Effector CD4-positive, alpha-beta T cell (primary cell): ENCODE results near the gene FADS2.

Source experiments
- DNase-seq: peaks from one replicate; pipeline ENCODE4 v3.0.0-alpha.2; 2020

The FADS2 gene

DNA sequence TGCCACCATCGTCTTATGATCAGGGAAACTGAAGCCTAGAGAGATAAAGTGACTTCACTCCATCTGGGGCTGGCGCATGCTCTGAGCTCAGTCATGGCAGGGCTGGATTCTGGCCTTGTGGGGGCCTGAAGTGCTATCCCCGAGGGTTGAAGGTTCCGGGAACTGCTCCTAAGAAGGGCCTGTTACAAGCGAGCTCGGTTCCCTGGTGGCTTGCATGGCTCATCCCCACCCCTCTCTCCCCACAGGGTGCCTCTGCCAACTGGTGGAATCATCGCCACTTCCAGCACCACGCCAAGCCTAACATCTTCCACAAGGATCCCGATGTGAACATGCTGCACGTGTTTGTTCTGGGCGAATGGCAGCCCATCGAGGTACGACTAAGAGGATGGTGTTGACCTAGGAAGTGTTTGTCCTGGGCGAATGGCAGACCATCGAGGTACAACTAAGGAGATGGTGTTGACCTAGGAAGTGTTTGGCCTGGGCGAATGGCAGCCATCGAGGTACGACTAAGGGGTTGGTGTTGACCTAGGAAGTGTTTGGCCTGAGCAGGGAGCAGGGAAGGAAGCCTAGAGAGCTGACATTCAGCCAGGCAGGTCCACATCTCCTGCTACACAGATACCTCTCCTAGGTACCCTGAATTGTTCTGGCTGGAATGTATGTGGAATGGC is 19.9 kb downstream of the FADS2 start:
- no peak for DNase-seq

DNA sequence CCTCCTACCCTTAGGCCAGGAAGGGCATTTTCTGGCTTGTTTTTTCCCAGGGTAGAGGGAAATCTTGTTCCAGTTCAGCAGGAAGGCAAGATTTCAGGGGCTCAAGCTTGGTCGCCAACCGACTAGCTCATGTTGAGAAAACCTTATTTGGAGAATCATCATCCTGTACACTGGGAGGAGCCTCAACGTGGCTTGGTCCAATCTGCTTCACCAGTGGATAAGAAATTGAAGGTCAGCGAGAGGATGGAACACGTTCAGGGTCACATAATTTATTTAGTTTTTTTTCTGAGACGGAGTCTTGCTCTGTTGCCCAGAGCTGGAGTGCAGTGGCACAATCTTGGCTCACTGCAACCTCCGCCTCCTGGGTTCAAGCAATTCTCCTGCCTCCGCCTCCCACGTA is 20.5 kb downstream of the FADS2 start:
- no peak for DNase-seq

DNA sequence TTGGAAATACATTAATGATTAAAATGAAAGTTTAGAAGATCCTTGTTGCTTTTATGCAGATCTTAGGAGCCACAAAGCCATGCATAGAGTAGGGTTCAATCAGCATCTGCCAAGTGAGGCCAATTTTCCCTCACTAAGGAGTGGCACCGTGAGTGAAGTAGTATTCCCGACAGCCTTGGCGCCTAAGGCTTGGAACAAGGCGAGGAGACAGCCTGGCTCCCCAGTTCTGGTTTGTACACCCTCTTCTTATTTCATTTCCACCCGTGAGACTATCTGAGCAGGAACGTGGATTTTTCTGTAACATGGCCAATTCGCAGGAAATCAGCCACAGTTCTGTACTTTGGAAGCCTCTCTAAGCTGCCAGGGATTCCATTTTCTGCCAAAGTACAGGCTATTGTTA is 22.6 kb downstream of the FADS2 start:
- DNase-seq, result no peak

DNA sequence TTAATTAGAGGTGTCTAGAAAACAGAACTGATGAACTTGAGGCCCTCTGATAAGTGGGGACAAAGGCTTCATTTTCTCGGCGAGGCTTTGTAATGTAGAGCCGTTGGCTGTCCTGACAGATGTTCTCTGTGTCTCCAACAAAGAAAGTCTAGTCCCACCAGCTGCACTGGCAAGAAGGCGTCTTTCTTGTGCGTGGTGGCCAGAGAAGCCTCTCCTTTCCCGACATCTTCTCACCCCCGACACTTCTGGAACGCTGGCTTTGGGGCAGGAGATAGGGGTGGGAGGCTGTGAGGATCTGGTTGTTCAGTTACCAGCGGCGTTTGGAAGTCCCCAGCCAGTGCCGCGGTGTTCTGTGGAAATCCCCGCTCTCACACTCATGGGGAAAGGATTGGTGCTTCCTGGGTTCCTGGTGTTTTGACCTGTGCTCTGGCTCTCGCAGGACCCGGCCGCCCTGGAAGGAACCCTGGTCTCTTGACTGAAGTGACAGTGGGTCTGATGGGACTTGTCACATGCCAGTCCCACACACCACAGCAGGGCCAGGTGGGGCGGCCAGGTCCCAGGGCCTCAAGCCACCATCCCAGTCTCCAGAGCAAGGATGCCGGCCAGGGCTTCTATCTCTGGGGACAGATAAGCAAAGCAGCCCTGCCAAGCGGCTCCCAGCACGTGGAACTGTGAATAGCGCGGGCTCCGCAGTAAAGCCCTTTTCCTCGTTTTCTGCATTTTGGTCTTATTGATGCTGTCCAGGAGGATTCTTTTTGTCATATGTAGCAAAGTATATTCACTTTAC is 23.2 kb downstream of the FADS2 start:
- DNase-seq, result no peak

DNA sequence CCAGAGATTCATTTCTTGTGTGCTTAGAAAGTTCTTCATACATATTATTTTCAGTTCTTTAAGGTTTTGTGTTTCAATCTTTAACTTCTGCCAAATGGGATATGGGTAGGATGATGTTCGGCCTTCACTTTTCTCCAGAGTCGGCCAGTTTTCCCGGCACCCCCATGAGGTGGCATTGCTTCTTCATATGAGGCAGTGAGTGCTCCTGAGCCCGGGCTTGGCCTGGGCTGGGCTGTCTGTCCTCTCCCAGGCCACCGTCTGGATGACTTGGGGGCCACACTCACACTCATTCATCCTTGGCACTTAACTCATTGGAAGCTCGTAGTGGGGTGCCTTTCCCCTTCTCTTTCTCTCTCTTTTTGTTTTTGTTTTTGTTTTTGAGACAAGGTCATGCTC is 23.8 kb downstream of the FADS2 start:
- no peak for DNase-seq

DNA sequence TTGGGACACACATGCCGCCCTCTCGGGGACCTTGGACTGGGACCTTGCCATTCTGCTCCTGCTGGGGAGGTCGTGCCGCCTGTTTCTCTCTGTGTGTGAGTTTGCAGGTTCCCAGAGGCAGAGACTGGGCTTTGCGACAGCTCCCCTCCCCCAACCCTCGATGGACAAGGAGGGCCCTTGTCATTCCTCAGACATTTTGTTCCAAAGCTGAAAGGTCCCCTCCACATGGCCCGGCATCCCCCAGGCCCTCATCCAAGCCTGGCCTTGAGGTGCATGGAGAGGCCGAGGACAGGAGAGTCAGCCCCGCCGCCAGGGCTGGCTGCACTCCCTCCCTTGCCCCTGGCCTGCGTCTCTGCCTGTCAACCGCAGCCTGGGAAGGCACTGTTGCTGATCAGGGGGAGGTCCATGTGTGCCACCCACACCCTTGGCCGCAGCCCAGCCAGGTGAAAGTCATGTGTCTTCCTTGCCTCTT is 25.6 kb downstream of the FADS2 start:
- DNase-seq, result no peak

DNA sequence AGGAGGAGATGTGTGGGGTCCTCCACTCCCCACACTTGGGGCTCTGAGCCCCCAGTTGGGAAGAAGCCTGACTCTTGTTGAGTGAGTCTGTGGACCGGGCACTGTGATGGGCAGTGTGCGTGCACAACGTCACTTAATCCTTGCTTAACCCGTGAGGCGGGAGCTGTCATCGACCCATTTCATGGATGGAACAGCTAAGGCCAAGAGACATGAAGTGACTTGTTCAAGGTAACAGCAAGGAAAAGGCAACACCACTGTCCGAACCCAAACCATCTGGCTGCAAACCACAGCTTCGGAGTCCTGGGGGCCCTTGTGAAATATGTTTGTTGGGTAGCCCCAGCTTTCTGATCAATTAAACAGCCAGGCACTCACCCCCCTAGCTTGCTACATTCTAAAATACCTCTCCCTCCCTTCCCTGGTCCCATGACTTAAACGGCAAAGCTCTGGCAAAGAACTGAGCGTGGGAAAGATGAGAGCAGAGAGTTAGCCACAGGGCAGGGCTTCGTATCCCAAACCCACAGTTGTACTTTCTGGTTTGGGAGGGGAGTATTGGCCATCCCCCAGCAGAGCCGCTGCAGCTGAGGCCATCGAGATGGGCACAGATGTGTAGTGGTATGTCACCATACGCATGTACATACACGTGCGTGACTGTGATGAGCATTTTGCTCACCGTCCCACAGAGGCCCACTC is 26.3 kb downstream of the FADS2 start:
- no peak for DNase-seq

DNA sequence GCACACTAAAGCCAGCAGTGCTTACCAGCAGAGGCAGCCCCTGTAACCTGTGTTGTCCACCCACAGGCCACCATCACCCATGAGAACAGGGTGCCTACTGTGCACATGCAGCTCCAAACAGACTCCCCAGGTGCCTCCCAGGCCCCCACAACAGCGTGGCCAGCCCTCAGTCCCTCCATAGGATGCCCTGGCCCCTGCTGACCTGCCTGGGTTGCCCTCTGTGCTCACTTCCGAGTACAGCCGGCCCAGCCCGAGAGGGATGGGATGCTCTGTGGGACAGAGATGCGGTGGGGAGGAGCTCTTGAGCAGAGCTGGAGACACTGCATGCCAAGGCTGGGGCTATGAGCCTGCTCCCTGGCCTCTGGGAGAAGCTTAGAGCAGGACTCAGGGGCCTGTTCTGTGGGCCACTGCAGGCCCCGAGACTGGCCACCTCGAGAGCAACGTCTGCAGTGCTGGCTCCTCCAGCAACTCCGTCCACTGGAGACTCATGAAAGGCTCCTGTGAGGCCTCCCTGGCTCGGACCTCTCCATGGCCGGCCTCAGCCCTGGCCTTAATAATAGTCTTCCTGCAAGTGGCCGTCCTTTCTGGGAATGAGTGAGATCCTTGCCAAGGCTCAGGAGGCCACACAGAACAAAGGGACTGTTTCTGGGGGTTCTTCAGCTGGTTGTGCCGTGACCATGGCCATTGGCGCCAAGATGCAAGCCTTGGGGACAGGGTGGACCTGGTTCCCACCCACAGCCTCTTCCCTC is 27.0 kb downstream of the FADS2 start:
- no peak for DNase-seq

DNA sequence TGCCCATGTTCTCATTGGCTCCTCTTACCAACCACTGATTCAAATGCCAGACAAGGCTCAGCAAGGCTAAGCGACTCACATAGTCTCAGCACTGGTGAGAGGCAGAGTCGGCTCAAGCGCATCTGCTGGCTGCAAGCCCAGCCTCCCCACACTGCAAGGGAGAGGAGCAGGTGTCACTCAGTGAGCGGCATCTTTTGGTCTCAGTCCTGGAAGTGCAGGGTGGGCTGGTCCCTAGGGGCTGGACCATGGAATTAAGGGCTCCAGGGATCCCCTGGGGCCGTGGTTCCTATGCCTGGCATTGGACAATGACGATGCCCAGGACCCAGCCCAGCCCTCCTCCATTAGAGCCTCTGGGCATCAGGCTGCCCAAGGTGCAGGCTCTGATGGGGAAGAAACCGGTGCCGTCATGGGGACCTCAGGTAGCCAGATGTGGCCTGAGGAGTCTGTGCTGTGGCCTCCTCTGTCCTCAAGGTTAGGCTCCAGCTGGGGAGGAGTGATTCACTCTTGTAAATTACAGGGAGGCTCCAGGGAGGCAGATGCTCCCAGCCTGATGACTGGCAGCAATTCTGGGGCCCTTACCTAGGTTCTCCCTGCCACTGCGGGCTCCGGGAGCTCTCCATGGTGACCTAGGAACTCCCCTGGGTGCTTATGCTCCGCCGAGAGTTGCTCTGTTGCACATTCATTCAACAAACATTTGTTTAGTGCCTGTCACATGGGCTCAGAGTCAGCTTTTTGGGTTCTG is 28.0 kb downstream of the FADS2 start:
- DNase-seq, result no peak

DNA sequence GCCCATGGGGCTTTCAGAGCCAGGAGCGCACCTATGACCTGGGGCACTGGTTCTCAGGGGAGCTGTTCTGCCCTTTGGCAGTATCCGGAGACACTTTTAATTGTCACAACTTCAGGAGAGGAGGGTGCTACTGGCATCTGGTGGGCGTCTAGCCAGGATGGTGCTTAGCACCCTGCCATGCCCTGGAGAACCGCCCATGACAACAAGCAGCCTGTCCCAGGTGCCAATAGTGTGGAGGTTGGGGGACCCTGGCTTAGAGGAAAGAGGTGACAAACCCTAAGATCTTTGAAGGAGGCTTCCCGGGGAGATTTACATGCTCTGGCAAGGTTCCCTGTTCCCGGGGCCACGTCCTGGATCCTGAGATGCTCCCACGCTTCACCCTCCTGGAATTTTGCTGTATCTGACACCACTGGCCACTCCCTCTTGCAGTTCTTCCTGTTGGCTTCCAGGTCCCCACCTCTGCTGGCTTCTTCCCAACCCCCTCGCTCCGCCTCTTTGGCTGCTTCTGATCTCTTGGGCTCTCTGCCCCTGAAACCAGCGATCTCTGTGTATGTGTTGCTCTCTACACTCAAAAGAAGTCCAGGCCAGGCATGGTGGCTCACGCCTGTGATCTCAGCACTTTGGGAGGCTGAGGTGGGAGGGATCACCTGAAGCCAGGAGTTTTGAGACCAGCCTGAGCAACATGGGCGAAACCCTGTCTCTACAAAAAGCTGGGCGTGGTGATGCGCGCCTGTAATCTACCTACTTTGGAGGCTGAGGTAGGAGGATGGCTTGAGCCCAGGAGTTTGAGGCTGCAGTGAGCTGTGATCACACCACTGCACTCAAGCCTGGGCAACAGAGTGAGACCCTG is 32.2 kb downstream of the FADS2 start:
- no peak for DNase-seq

DNA sequence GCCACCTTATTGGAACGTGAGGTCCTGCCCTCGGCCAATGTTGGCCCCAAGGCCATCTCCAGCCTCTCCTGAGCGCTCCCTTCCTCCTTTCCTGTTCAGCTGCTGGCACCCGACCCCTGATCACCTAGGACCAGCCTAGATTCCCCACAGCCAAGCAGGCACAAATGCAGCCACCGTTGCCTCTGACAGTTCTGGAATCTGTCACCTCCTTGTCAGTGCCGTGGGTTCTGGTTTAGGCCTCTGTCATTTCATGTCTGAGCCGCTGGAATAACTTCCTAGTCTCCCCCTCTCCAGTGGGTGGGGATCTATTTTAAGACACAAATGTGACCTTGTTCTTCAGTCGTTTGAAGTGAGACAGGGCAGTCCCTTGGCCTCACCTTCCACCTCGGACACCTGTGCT is 33.5 kb downstream of the FADS2 start:
- DNase-seq, result no peak

DNA sequence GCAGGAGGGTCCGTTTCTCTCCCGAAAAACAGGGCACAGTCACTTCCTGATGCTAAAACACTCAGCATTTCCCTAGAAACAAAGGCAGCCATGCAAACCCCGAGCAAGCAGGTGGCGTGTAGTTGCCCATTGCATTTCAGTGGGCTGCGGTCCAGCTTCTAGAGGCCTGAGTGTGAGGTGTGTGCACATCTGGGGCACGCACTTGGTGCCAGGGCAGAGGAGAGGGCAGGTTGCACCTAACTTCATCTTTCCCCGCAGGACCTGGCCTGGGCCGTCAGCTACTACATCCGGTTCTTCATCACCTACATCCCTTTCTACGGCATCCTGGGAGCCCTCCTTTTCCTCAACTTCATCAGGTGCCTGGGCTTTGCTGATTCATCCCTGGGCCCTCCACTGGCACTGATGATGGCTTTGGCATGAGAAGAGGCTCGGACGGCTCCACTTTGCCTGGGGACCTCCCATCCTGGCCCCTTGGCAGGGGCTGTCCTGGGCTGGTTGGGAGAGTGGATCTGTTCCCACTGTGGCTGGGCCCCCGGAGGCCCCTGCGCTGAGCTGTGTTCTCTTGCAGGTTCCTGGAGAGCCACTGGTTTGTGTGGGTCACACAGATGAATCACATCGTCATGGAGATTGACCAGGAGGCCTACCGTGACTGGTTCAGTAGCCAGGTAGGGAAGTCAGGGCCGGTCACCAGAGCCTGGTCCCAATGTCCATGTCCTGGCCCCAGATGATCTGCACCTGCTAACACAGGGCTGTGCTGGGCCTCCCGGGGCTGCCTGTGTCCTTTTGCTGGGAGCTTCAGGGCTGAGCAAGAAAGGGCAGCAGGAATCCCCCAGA is 34.8 kb downstream of the FADS2 start:
- DNase-seq, result no peak

DNA sequence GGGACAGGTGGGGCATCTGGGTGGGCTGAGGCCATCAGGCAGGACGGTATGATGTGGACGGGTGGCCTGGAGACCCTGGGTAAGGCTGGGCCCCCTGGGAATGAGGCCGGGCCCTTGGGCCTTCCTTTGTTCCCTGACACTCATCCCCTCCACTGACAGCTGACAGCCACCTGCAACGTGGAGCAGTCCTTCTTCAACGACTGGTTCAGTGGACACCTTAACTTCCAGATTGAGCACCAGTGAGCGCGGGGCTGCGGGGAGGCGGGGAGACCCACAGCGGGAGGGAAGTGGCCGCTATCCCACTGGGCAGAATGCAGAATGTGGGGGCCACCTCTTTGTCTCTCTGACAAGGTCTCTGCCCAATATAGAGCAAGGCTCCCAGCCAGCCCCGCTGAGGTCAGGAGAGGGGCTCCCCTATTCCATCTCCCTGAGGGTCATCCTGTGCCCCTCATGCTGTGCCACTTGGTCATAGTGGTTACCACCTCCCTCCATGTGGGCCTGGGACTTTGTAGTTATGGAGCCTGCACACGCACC is 35.5 kb downstream of the FADS2 start:
- DNase-seq, result no peak

DNA sequence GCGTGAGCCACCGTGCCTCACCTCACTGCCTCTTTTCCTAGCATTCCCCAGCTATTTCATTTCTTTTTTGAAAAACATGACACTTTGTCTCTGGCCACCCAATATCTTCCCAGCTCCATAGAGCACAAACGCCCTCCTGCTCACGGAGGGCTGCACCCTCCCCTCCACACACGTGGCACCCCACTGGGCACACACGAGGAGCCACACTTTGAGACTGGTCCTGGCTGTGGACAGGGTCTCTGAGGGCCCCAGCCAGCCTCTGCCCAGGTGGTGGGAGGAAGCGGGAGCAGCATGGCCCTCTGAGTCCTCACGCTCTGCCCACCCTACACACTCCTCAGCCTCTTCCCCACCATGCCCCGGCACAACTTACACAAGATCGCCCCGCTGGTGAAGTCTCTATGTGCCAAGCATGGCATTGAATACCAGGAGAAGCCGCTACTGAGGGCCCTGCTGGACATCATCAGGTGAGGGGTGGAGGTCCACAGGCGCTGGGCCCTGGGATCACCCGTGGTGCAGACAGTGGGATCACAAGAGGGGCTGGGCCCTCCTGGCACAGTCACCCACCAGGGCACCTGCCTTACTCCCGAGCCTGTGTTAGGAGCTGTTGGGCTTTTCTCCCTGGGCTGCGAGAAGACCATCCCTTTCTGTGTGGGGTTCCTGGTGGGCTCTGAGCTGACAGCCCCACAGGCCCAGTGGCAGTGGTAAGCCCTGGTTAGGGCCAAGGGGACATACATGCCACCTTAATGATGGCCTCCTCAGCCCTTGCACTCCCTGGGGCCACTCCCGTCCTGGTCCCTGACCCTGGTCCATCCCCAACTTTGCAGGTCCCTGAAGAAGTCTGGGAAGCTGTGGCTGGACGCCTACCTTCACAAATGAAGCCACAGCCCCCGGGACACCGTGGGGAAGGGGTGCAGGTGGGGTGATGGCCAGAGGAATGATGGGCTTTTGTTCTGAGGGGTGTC is 37.0 kb downstream of the FADS2 start:
- no peak for DNase-seq

DNA sequence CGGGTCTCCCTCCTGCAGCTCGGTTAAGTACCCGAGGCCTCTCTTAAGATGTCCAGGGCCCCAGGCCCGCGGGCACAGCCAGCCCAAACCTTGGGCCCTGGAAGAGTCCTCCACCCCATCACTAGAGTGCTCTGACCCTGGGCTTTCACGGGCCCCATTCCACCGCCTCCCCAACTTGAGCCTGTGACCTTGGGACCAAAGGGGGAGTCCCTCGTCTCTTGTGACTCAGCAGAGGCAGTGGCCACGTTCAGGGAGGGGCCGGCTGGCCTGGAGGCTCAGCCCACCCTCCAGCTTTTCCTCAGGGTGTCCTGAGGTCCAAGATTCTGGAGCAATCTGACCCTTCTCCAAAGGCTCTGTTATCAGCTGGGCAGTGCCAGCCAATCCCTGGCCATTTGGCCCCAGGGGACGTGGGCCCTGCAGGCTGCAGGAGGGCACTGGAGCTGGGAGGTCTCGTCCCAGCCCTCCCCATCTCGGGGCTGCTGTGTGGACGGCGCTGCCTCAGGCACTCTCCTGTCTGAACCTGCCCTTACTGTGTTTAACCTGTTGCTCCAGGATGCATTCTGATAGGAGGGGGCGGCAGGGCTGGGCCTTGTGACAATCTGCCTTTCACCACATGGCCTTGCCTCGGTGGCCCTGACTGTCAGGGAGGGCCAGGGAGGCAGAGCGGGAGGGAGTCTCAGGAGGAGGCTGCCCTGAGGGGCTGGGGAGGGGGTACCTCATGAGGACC is 38.3 kb downstream of the FADS2 start:
- no peak for DNase-seq

DNA sequence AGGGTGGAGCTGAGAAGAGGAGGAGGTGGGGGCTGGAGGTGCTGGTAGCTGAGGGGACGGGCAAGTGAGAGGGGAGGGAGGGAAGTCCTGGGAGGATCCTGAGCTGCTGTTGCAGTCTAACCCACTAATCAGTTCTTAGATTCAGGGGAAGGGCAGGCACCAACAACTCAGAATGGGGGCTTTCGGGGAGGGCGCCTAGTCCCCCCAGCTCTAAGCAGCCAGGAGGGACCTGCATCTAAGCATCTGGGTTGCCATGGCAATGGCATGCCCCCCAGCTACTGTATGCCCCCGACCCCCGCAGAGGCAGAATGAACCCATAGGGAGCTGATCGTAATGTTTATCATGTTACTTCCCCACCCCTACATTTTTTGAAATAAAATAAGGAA is 38.9 kb downstream of the FADS2 start:
- DNase-seq, result no peak

DNA sequence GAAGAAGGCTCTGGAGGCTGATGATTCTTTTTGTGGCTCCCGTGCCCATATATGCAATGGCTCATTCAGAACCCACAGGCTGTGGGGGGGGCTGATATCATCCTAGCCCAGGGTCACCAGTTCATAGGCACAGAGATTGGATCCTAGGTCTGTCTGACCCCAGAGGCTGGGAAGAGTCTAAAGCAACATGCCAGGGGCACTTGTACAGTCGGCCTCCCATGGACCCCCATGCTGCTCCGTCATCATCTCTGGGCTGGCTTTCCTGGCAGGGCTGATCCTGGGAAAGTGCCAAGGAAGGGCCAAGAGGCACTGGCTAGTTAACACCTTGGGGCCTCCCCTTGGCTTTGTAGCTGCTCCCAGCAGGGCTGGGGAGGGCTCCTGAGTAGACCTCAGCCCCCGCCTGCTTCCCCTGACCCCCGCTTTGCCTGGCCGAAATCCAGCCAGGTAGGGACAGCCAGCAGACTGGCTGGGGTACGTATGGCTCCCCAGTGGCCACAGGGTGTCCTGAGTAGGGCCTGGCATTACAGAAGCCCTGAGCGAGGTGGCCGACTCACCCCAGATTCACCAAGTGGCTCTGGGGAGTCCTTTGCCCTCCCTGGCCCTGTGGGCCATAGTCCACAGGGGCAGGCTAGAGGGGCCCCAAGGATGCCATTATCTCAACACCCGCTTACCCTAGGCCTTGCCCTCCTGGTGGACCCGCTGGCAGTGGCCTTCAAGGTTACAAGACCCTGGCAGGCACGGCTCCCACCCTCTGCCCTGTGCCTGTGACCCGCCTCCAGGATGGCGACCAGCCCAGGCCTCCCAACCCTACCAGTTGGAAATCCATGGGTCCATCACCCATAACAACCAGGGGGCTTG is 40.7 kb downstream of the FADS2 start:
- no peak for DNase-seq

DNA sequence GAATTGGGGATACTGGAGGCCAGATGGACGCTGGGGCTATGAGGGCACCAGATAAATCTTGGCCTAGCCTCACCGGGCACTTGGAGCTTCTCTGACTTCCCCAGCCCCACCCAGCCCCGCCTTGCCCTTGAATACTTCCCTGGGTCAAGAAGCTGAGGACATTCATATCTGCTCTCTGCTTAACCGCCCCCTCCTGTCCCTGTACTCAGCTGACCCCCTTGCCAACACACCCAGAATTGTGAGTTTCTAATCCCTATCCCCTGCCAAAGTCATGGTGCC is 41.3 kb downstream of the FADS2 start:
- DNase-seq, result no peak
